Osteoblast (primary cell): Measurements from ENCODE around the gene MACF1. TPM values are rescaled to one million over a fixed set of nuclear protein-coding genes. Genes with fewer than 3 reads are reported as not detected.

Experiments used
- DNase-seq: peaks from one replicate; pipeline ENCODE4 v3.0.0; 2011; ENCODE audit warnings: low spot score, mixed read lengths; ENCODE audit not compliant: insufficient read length; ENCODE audit errors: missing footprints
- H2AFZ ChIP-seq: 2 replicates; pipeline ENCODE4 v1.6.0; 2011; ENCODE audit warnings: mild to moderate bottlenecking, low read length
- H3K27ac ChIP-seq: 2 replicates; pipeline ENCODE4 v1.5.1; 2011; ENCODE audit warnings: mild to moderate bottlenecking, low read depth, low read length, moderate library complexity
- H3K27me3 ChIP-seq: 2 replicates; pipeline ENCODE4 v1.6.0; 2012; ENCODE audit warnings: mild to moderate bottlenecking, control low read depth, inconsistent platforms, low read length, moderate library complexity; ENCODE audit not compliant: insufficient read depth
- H3K36me3 ChIP-seq: 2 replicates; pipeline ENCODE4 v1.5.1; 2011; ENCODE audit warnings: mild to moderate bottlenecking, low read length, control low read depth, moderate library complexity; ENCODE audit not compliant: insufficient read depth
- H3K4me1 ChIP-seq: 2 replicates; pipeline ENCODE4 v1.5.1; 2011; ENCODE audit warnings: mild to moderate bottlenecking, low read length, control low read depth, moderate library complexity; ENCODE audit not compliant: insufficient read depth
- H3K4me2 ChIP-seq: 2 replicates; pipeline ENCODE4 v1.6.0; 2011; ENCODE audit warnings: mild to moderate bottlenecking, low read length; ENCODE audit not compliant: insufficient read depth
- H3K4me3 ChIP-seq: fragments of 200-600 bp; sonication (generic); 3 replicates; pipeline ENCODE4 v1.5.1; 2012; ENCODE audit warnings: mild to moderate bottlenecking, low read length, inconsistent platforms; ENCODE audit not compliant: insufficient read depth
- H3K79me2 ChIP-seq: 2 replicates; pipeline ENCODE4 v1.6.0; 2012; ENCODE audit warnings: mild to moderate bottlenecking, low read length, control low read depth, inconsistent platforms; ENCODE audit not compliant: insufficient read depth
- H3K9me3 ChIP-seq: 2 replicates; pipeline ENCODE4 v1.5.1; 2011; ENCODE audit warnings: low read depth, low read length, control low read depth
- H4K20me1 ChIP-seq: 2 replicates; pipeline ENCODE4 v1.6.0; 2012; ENCODE audit warnings: mild to moderate bottlenecking, low read length, control low read depth; ENCODE audit not compliant: insufficient read depth
- CTCF ChIP-seq: IDR thresholded peaks from 2 replicates; pipeline ENCODE4 v1.5.1; 2011; ENCODE audit warnings: mild to moderate bottlenecking, low read depth, low read length, moderate library complexity; ENCODE audit errors: extremely low read depth
- total RNA-seq: library from RNA; depleted of rRNA; stranded (reverse); fragments of >200 nt; gene quantifications from 2 replicates; pipeline ENCODE4 v1.2.3, GENCODE V29; 2012

Gene MACF1
- total RNA-seq, 1 donor = 424 TPM

- Histone ChIP-seq H3K79me2 (no peaks in the 10 kb centered on the region), H2AFZ (no peak overlapping the region), H4K20me1 (no peaks in the 10 kb centered on the region), H3K27ac (no peak overlapping the region), H3K36me3 (peaks cover 50% of the 10 kb centered on the region), H3K4me1 (no peaks in the 10 kb centered on the region), H3K4me3 (no peak overlapping the region), H3K4me2 (no peak overlapping the region), H3K27me3 (no peaks in the 10 kb centered on the region), H3K9me3 (no peaks in the 10 kb centered on the region)
- no peak for TF ChIP-seq CTCF
- no peak for DNase-seq
These were observed 273.8 kb downstream of the MACF1 start for GRCh38 chr1:39478126-39478915.

GRCh38 chr1:39481289-39481688 lies 276.8 kb downstream of the MACF1 start:
- H3K9me3 ChIP-seq = no peaks in the 10 kb centered on the region
- H3K4me3 ChIP-seq = no peak overlapping the region
- H3K4me2 ChIP-seq = no peak overlapping the region
- no peak overlapping the region for H2AFZ ChIP-seq
- no peaks in the 10 kb centered on the region for H3K79me2 ChIP-seq
- H3K27me3 ChIP-seq = no peaks in the 10 kb centered on the region
- H3K4me1 ChIP-seq = no peaks in the 10 kb centered on the region
- H3K36me3 ChIP-seq = peaks cover 56% of the 10 kb centered on the region
- TF ChIP-seq CTCF = no peak
- H3K27ac ChIP-seq = no peak overlapping the region
- no peak for DNase-seq
- H4K20me1 ChIP-seq = no peaks in the 10 kb centered on the region

GRCh38 chr1:39483276-39483675 lies 278.8 kb downstream of the MACF1 start:
- no peaks in the 10 kb centered on the region for H3K27me3 ChIP-seq
- H3K9me3 ChIP-seq = no peaks in the 10 kb centered on the region
- no peaks in the 10 kb centered on the region for H3K79me2 ChIP-seq
- no peak for DNase-seq
- H3K4me3 ChIP-seq = no peak overlapping the region
- H3K27ac ChIP-seq = no peak overlapping the region
- no peak for TF ChIP-seq CTCF
- no peaks in the 10 kb centered on the region for H3K4me1 ChIP-seq
- no peak overlapping the region for H3K4me2 ChIP-seq
- no peak overlapping the region for H2AFZ ChIP-seq
- peaks cover 76% of the 10 kb centered on the region for H3K36me3 ChIP-seq
- H4K20me1 ChIP-seq = peaks cover 4% of the 10 kb centered on the region

- Histone ChIP-seq H3K4me3 (no peak overlapping the region), H3K79me2 (no peaks in the 10 kb centered on the region), H3K27me3 (no peaks in the 10 kb centered on the region), H3K9me3 (no peaks in the 10 kb centered on the region), H3K4me2 (no peak overlapping the region), H4K20me1 (peaks cover 6% of the 10 kb centered on the region), H2AFZ (no peak overlapping the region), H3K36me3 (peaks cover 72% of the 10 kb centered on the region), H3K4me1 (no peaks in the 10 kb centered on the region), H3K27ac (no peak overlapping the region)
- peak; percentile 42 for DNase-seq
- no peak for TF ChIP-seq CTCF
These were observed 280.1 kb downstream of the MACF1 start for GRCh38 chr1:39484564-39484963.
